ENCODE data around the gene WFIKKN2. TPM values are rescaled to one million over a fixed set of nuclear protein-coding genes. Genes with fewer than 3 reads are reported as not detected.

Gene WFIKKN2
- total and polyA plus RNA-seq, 2 of the 13 experiments (the other 11 are each of a cell fraction or from before 2014, with no cell fraction given), result not detected

- TF ChIP-seq, protein P1, sequence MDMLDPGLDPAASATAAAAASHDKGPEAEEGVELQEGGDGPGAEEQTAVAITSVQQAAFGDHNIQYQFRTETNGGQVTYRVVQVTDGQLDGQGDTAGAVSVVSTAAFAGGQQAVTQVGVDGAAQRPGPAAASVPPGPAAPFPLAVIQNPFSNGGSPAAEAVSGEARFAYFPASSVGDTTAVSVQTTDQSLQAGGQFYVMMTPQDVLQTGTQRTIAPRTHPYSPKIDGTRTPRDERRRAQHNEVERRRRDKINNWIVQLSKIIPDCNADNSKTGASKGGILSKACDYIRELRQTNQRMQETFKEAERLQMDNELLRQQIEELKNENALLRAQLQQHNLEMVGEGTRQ (IDR thresholded peaks at IDR 0.05; ENCODE audit: low read depth, low read length), result peak; percentile 19; the same call in 1 of the 2 replicates
- TF ChIP-seq, protein P1 (CRISPR knock-in tag; IDR thresholded peaks at IDR 0.05; ENCODE audit: borderline replicate concordance), result no peak
- TF ChIP-seq HNRNPLL (IDR thresholded peaks at IDR 0.05; ENCODE audit: low read depth, low read length, poor library complexity, severe bottlenecking), result no peak
- H3K27ac ChIP-seq (ENCODE audit: extremely low read length, insufficient read depth, low read length), result no peak overlapping the region
- intact Hi-C loops (cut with micrococcal nuclease; ENCODE audit: unreplicated experiment) (no loop called here), in situ Hi-C loops (cut with HindIII; ENCODE audit: extremely low pct_ligation_motif_present, low pct_unique_long_range_greater_than_20kb) (no loop called here)
- H3K4me3 ChIP-seq (replicated peaks in 1 of 3; ENCODE audit: insufficient read depth in 1 of 3, low read depth in 2 of 3, low read length in 3 of 3), result no peak overlapping the region
- H3K79me2 ChIP-seq (ENCODE audit: insufficient read depth, low read length), result no peaks in the 10 kb centered on the region
- DNase-seq (ENCODE audit: low spot score) (no peak), FAIRE-seq (no peak), ATAC-seq (no peak)
- no peaks in the 10 kb centered on the region for H3K9me3 ChIP-seq (ENCODE audit: low read length)
- no peaks in the 10 kb centered on the region for H4K20me1 ChIP-seq (ENCODE audit: insufficient read depth, low read length)
- H3K4me1 ChIP-seq (ENCODE audit: insufficient read depth, low read length), result peaks cover 21% of the 10 kb centered on the region
- BruUV-seq (replicated peaks), result no TSS peak
- ChIA-PET CTCF (ENCODE audit: low intra/inter-chr PET ratio, low total read pairs) (no interaction called here), POLR2A (no interaction called here)
- no peaks in the 10 kb centered on the region for H3K36me3 ChIP-seq (replicated peaks in 1 of 2; ENCODE audit: control insufficient read depth in 1 of 2, insufficient read depth in 2 of 2, low read length in 2 of 2)
- H3K4me2 ChIP-seq (ENCODE audit: low read depth, low read length), result no peak overlapping the region
- 39% methylated on average over 6 of the region's 12 CpGs for WGBS (ENCODE audit: low lambda C conversion rate)
- H3K27me3 ChIP-seq (ENCODE audit: control insufficient read depth in 1 of 2, insufficient read depth in 2 of 2, low read length in 2 of 2), result peaks cover 22 to 83% of the 10 kb centered on the region in 2 experiments
- no peak overlapping the region for H3K9ac ChIP-seq (ENCODE audit: insufficient read depth, low read depth, low read length)
- H2AFZ ChIP-seq (ENCODE audit: low read length), result no peak overlapping the region
These were observed 4.4 kb upstream of the WFIKKN2 start for GRCh38 chr17:50830994-50831393.

DNA sequence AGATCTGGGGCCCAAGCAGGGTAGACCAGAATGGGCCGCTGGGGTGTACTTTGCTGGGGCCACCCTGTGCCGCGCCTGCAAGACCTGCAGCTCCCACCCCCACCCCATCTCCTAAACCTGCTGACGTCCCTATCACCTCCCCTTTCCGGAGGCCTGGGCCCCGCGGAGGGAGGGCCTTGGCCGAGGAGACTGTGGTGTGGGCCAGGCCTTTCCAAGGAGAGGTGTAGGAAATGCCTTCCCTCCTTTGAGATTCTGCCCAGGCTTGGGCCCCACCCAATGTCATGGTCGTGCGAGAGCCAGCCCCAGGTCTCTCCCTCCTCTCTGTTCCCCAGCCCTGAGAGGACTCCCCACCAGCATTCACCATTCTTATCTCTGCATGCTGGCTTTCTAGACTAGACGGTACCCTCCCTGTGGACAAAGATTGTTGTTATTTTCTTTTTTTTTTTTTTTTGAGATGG lies 3.9 kb upstream of the WFIKKN2 start:
- FAIRE-seq, result no peak
- BruUV-seq (replicated peaks), result no TSS peak
- Histone ChIP-seq H4K20me1 (ENCODE audit: insufficient read depth, low read length) (no peaks in the 10 kb centered on the region), H3K9me3 (ENCODE audit: low read length) (no peaks in the 10 kb centered on the region), H3K4me2 (ENCODE audit: low read depth, low read length) (no peak overlapping the region), H3K27ac (ENCODE audit: extremely low read length, insufficient read depth, low read length) (no peak overlapping the region), H3K79me2 (ENCODE audit: insufficient read depth, low read length) (no peaks in the 10 kb centered on the region), H3K27me3 (ENCODE audit: control insufficient read depth in 1 of 2, insufficient read depth in 2 of 2, low read length in 2 of 2) (peaks cover 22 to 87% of the 10 kb centered on the region in 2 experiments), H3K9ac (ENCODE audit: insufficient read depth, low read depth, low read length) (no peak overlapping the region), H3K36me3 (replicated peaks in 1 of 2; ENCODE audit: control insufficient read depth in 1 of 2, insufficient read depth in 2 of 2, low read length in 2 of 2) (no peaks in the 10 kb centered on the region), H3K4me1 (ENCODE audit: insufficient read depth, low read length) (peaks cover 21% of the 10 kb centered on the region), H3K4me3 (replicated peaks in 1 of 3; ENCODE audit: insufficient read depth in 1 of 3, low read depth in 2 of 3, low read length in 3 of 3) (no peak overlapping the region), H2AFZ (ENCODE audit: low read length) (no peak overlapping the region)
- DNase-seq (ENCODE audit: low spot score), result no peak
- intact Hi-C loops (cut with micrococcal nuclease; ENCODE audit: unreplicated experiment) (no loop called here), in situ Hi-C loops (cut with HindIII; ENCODE audit: extremely low pct_ligation_motif_present, low pct_unique_long_range_greater_than_20kb) (no loop called here)
- no peak for ATAC-seq
- 33% methylated on average over 6 of the region's 11 CpGs for WGBS (ENCODE audit: low lambda C conversion rate)
- ChIA-PET CTCF (ENCODE audit: low intra/inter-chr PET ratio, low total read pairs) (no interaction called here), POLR2A (interaction anchor here (1.6 kb wide), 1 partner anchor 35 kb away, joined by 5 read pairs; the partner anchor contains the start of gene TOB1)
- TF ChIP-seq ZNF841 (CRISPR knock-in tag; IDR thresholded peaks at IDR 0.05; ENCODE audit: borderline replicate concordance), result no peak
- TF ChIP-seq ZNF615 (CRISPR knock-in tag; IDR thresholded peaks at IDR 0.05; ENCODE audit: borderline replicate concordance), result no peak
- TF ChIP-seq, protein P2, sequence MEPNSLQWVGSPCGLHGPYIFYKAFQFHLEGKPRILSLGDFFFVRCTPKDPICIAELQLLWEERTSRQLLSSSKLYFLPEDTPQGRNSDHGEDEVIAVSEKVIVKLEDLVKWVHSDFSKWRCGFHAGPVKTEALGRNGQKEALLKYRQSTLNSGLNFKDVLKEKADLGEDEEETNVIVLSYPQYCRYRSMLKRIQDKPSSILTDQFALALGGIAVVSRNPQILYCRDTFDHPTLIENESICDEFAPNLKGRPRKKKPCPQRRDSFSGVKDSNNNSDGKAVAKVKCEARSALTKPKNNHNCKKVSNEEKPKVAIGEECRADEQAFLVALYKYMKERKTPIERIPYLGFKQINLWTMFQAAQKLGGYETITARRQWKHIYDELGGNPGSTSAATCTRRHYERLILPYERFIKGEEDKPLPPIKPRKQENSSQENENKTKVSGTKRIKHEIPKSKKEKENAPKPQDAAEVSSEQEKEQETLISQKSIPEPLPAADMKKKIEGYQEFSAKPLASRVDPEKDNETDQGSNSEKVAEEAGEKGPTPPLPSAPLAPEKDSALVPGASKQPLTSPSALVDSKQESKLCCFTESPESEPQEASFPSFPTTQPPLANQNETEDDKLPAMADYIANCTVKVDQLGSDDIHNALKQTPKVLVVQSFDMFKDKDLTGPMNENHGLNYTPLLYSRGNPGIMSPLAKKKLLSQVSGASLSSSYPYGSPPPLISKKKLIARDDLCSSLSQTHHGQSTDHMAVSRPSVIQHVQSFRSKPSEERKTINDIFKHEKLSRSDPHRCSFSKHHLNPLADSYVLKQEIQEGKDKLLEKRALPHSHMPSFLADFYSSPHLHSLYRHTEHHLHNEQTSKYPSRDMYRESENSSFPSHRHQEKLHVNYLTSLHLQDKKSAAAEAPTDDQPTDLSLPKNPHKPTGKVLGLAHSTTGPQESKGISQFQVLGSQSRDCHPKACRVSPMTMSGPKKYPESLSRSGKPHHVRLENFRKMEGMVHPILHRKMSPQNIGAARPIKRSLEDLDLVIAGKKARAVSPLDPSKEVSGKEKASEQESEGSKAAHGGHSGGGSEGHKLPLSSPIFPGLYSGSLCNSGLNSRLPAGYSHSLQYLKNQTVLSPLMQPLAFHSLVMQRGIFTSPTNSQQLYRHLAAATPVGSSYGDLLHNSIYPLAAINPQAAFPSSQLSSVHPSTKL (CRISPR knock-in tag; IDR thresholded peaks at IDR 0.05), result no peak
- TF ChIP-seq GFI1 (CRISPR knock-in tag; IDR thresholded peaks at IDR 0.05; ENCODE audit: borderline replicate concordance), result no peak
- TF ChIP-seq, protein P3, sequence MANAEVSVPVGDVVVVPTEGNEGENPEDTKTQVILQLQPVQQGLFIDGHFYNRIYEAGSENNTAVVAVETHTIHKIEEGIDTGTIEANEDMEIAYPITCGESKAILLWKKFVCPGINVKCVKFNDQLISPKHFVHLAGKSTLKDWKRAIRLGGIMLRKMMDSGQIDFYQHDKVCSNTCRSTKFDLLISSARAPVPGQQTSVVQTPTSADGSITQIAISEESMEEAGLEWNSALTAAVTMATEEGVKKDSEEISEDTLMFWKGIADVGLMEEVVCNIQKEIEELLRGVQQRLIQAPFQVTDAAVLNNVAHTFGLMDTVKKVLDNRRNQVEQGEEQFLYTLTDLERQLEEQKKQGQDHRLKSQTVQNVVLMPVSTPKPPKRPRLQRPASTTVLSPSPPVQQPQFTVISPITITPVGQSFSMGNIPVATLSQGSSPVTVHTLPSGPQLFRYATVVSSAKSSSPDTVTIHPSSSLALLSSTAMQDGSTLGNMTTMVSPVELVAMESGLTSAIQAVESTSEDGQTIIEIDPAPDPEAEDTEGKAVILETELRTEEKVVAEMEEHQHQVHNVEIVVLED (CRISPR knock-in tag; IDR thresholded peaks at IDR 0.05; ENCODE audit: borderline replicate concordance), result no peak
- no peak for TF ChIP-seq ZFYVE20 (CRISPR knock-in tag; IDR thresholded peaks at IDR 0.05; ENCODE audit: borderline replicate concordance, low read depth)
- no peak for TF ChIP-seq THAP11 (CRISPR knock-in tag; IDR thresholded peaks at IDR 0.05)
